ENCODE results near the gene HSD11B2. TPM values are rescaled to one million over a fixed set of nuclear protein-coding genes. Genes with fewer than 3 reads are reported as not detected.

The HSD11B2 gene
- total and polyA plus RNA-seq, 2 of the 8 experiments (the other 6 are each of a cell fraction or from before 2014, with no cell fraction given), result 28.7 to 32.9 TPM

DNA sequence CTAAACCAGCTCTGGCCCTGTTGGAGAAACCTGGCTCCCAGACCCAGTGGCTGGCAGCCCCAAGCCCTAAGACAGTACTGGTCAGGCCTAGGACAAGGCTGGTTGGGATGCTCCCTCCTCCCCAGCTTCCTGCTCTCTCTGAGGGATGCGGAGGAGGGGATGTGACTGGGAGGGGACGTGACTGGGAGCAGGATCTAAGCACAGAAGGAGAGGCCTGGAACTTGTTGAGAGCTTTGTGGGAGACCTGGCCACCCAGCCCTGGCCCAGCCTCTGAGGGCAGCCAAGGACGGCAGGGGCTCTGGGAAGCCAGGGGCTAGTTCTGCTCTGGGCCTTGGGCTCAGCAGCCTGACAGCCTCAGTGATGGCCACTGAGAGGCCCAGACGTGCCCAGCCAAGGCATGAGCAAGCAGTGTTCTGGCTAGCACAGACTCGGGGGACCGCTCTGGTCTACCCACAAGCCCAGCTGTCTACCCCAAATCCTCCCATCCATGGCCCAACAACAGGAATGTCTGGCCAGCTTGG is 27.3 kb downstream of the HSD11B2 start:
- Histone ChIP-seq H4K5ac (ENCODE audit: insufficient read length, low read depth, low read length) (no peak overlapping the region), H2BK12ac (ENCODE audit: low read depth, low read length) (no peak overlapping the region), H2BK5ac (ENCODE audit: low read depth, low read length) (no peak overlapping the region; the same call in 1 of the 2 replicates), H4K20me1 (replicated peaks in 1 of 2; ENCODE audit: control insufficient read depth in 1 of 2, insufficient read depth in 2 of 2, low read length in 2 of 2) (peaks cover 13 to 21% of the 10 kb centered on the region in 2 experiments), H2AK5ac (ENCODE audit: low read depth, low read length) (no peak overlapping the region), H3K56ac (replicated peaks; ENCODE audit: insufficient read length, low read depth, low read length) (no peak overlapping the region), H3K79me1 (ENCODE audit: low read depth, low read length) (peaks cover 4% of the 10 kb centered on the region), H2BK120ac (replicated peaks; ENCODE audit: low read depth, low read length) (no peak overlapping the region), H3K18ac (ENCODE audit: extremely low read depth, low read length) (no peak overlapping the region), H2AFZ (ENCODE audit: low read length) (no peak overlapping the region), H3K4me2 (ENCODE audit: insufficient read depth in 1 of 2, low read depth in 2 of 2, low read length in 2 of 2) (no peak overlapping the region), H3K23me2 (ENCODE audit: low read depth, low read length) (no peaks in the 10 kb centered on the region), H3K27me3 (replicated peaks in 1 of 4; ENCODE audit: control insufficient read depth in 3 of 4, extremely low read depth in 1 of 4, insufficient read depth in 3 of 4, low read length in 3 of 4) (no peaks in the 10 kb centered on the region), H3K27ac (ENCODE audit: low read depth, low read length) (no peak overlapping the region; the same call in 1 of the 2 replicates), H3K9me3 (ENCODE audit: insufficient read depth in 2 of 2, low read depth in 1 of 2, low read length in 1 of 2) (no peaks in the 10 kb centered on the region), H2BK15ac (ENCODE audit: low read length) (no peak overlapping the region), H3K4me3 (ENCODE audit: extremely low read depth in 1 of 4, insufficient read depth in 2 of 4, low read depth in 3 of 4, low read length in 4 of 4) (no peak overlapping the region), H4K91ac (replicated peaks; ENCODE audit: insufficient read length, low read length) (no peak overlapping the region), H3K14ac (ENCODE audit: insufficient read length) (no peak overlapping the region), H3K23ac (ENCODE audit: insufficient read length) (no peak overlapping the region), H3K79me2 (ENCODE audit: control insufficient read depth in 1 of 2, insufficient read depth in 2 of 2, low read length in 2 of 2) (no peaks in the 10 kb centered on the region), H3K4me1 (replicated peaks in 1 of 4; ENCODE audit: control insufficient read depth in 3 of 4, insufficient read depth in 4 of 4, low read length in 3 of 4) (no peaks in the 10 kb centered on the region; a peak in 1 of 7 replicates), H2BK20ac (ENCODE audit: low read length) (no peak overlapping the region), H3K4ac (replicated peaks; ENCODE audit: insufficient read length, low read depth, low read length) (no peak overlapping the region), H3K36me3 (ENCODE audit: control insufficient read depth in 2 of 4, insufficient read depth in 4 of 4, low read length in 3 of 4) (no peaks in the 10 kb centered on the region), H4K8ac (ENCODE audit: extremely low read depth, insufficient read depth, low read length) (no peak overlapping the region), H3K9ac (replicated peaks in 1 of 4; ENCODE audit: extremely low read depth in 1 of 4, low read depth in 3 of 4, low read length in 3 of 4) (no peak overlapping the region)
- DNase-seq (ENCODE audit: low read depth in 1 of 2, low spot score in 2 of 2) (no peak), FAIRE-seq (no peak)
- ChIA-PET CTCF (ENCODE audit: partially characterized antibody) (interaction anchor here (0.5 to 28.6 kb wide), 9 partner anchors 3 to 186 kb away, joined by 3 to 683 read pairs (median 6); partner anchors contain the start of genes ATP6V0D1, HSD11B2, KCTD19 and LRRC36), POLR2A (ENCODE audit: partially characterized antibody) (interaction anchor here (1.1 to 1.2 kb wide), 3 partner anchors 10 to 22 kb away, joined by 3 to 5 read pairs (median 5); no protein-coding TSS in a partner anchor)
- WGBS, 2 experiments (ENCODE audit: extremely low coverage in 1 of 2, insufficient coverage in 1 of 2, insufficient read length in 1 of 2, insufficient replicate concordance in 2 of 2, low coverage in 1 of 2, low lambda C conversion rate in 2 of 2, missing lambda C conversion rate in 1 of 2), result 79% methylated on average over 6 of the region's 6 CpGs; no CpG with 5 or more reads in 1 of the 2 experiments
- TF ChIP-seq, protein P1, sequence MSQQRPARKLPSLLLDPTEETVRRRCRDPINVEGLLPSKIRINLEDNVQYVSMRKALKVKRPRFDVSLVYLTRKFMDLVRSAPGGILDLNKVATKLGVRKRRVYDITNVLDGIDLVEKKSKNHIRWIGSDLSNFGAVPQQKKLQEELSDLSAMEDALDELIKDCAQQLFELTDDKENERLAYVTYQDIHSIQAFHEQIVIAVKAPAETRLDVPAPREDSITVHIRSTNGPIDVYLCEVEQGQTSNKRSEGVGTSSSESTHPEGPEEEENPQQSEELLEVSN (IDR thresholded peaks at IDR 0.05), result no peak
- no peak for TF ChIP-seq EP300 (IDR thresholded peaks at IDR 0.05; ENCODE audit: borderline replicate concordance in 1 of 2, low read depth in 2 of 2, low read length in 2 of 2)
- no peak for TF ChIP-seq CHD2 (IDR thresholded peaks at IDR 0.05; ENCODE audit: low read length)
- no peak for TF ChIP-seq FOSL1 (IDR thresholded peaks at IDR 0.05; ENCODE audit: insufficient read depth, low read depth, low read length)
- no peak for TF ChIP-seq BACH1 (IDR thresholded peaks at IDR 0.05; ENCODE audit: low read length)
- TF ChIP-seq, protein P2, sequence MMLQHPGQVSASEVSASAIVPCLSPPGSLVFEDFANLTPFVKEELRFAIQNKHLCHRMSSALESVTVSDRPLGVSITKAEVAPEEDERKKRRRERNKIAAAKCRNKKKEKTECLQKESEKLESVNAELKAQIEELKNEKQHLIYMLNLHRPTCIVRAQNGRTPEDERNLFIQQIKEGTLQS (IDR thresholded peaks at IDR 0.05; ENCODE audit: insufficient read depth, low read depth, low read length), result no peak
- TF ChIP-seq SIRT6 (IDR thresholded peaks at IDR 0.05; ENCODE audit: low read length), result no peak
- TF ChIP-seq CTBP2 (IDR thresholded peaks at IDR 0.05; ENCODE audit: borderline replicate concordance, insufficient read depth, insufficient read length, low read length), result no peak
